ENCODE measurements around the gene MAP6D1.

MAP6D1 gene

GRCh38 chr3:183825456-183826161, at the start of gene MAP6D1:
Gene MAP6D1, minus strand, starts transcription at chr3:183825577. Its CDS starts 30 bp downstream, at chr3:183825547.
- no peak for DNase-seq (ENCODE audit: low spot score)

DNA sequence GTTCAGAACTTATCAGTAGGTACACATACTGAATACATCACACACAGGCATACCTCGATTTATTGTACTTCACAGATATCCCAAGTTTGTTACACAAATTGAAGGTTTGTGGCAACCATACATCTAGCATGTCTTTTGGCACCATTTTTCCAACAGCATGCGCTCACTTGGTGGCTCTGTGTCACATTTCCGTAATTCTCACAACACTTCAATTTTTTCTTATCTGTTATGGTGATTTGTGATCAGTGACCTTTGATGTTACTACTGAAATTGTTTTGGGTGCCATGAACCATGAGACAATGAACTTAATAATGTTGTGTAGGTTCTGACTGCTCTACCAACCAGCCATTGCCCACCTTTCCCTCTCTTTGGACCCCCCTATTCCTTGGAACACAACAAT, 48.5 kb upstream of the MAP6D1 start:
- DNase-seq (ENCODE audit: low spot score) = no peak

GRCh38 chr3:183871541-183871940, 46.2 kb upstream of the MAP6D1 start:
- no peak for DNase-seq (ENCODE audit: low spot score)

DNA sequence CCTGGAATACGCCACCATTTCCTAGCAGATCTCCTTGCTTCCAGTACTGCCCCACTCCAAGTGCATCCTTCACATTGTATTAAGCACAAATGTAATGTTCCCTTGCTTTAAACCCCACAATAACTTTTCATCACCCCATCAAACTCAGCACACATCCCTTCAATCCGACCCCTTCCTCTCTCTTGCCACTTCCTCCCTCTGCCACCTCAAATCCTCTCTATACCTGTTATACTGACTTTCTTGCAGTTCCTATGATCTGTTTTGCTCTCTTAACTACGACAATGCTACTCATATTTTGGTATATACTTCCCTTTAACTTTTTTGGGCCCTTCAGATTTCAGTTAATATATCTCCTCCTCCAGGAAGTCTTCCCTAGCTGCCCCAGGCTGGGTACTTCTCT, 45.2 kb upstream of the MAP6D1 start:
- DNase-seq (ENCODE audit: low spot score) = no peak

GRCh38 chr3:183868796-183869195, 43.4 kb upstream of the MAP6D1 start:
- no peak for DNase-seq (ENCODE audit: low spot score)

DNA sequence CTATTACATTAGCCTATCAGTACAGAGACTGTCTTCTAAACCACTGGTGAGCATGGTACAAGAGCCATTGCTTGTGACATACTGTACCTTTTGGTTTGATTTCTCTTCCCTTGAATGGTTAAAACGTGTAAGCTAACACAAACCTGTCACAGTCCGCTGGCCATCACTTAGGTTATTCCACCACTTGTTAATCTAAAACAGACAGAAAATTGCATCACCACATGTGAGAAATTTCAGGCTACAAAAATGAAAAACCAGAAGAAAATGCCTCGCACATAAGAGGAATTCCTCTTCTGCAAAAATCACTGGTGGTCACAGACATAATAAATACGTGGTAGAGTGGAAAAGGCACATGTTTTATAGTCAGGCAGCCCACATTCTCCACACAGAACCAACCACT, 37.2 kb upstream of the MAP6D1 start:
- DNase-seq (ENCODE audit: low spot score) = no peak

DNA sequence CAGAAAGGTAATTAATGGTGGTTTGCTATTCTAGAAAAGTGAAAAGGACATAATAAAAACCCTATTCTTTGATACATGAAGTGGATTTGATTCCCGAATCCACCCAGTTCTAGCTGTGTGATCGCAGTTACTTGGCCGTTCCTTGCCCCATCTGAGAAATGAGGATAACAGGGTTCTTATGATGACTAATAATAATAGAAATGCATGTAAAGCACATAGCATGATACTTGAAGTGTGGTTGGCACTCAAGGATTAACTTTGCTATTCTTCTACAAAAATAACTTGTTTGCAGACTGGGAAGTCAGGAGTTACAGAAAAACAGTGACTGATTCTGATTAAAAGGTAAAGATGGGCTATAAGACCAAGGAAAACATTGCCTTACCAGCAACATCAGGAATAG, 32.5 kb upstream of the MAP6D1 start:
- DNase-seq (ENCODE audit: low spot score) = no peak

GRCh38 chr3:183854318-183855035, 29.1 kb upstream of the MAP6D1 start:
- no peak for DNase-seq (ENCODE audit: low spot score)

GRCh38 chr3:183845608-183846288, 20.4 kb upstream of the MAP6D1 start:
- DNase-seq (ENCODE audit: low spot score) = no peak

DNA sequence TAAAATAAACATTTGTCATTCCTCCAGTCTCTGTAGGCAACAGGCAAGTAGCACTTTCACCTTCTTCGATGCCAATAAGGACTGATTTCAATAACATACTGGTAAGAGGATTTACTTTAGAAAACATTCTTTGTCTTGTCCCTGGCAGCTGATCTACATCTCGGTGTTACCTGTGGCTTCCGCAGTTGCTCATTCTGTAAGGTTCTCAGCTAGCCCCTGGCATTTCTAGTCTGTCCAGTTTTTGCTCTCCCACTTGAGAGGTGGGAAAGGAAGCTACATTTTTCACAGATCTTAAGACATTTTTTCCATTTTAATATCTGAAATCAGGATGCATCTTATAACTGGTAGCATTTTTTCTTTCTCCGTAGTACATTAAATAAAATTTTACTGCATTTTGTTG, 19.7 kb upstream of the MAP6D1 start:
- no peak for DNase-seq (ENCODE audit: low spot score)

DNA sequence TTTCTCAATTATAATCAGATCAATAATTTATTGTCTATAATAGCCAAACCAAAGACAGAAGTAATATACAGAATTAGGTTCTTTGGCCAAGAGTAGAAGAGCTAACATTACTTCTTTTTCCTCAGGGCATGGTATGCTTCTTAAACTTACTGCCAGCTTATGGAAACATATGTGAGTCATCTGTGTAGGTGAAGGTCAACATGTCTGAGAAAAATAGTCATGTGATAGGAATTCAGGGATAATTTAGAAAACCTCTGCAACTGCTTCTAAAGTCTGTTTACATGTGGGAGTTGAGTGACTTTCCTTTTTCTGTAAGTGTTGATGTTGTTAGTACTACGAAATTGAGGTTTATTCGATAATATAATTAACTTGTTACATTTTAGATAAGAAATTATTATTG, 19.2 kb upstream of the MAP6D1 start:
- DNase-seq (ENCODE audit: low spot score) = no peak

- DNase-seq (ENCODE audit: low spot score) = no peak
Measured at GRCh38 chr3:183839751-183840150, 14.4 kb upstream of the MAP6D1 start.

- DNase-seq (ENCODE audit: low spot score) = no peak
Measured at GRCh38 chr3:183837894-183838293, 12.5 kb upstream of the MAP6D1 start.

DNA sequence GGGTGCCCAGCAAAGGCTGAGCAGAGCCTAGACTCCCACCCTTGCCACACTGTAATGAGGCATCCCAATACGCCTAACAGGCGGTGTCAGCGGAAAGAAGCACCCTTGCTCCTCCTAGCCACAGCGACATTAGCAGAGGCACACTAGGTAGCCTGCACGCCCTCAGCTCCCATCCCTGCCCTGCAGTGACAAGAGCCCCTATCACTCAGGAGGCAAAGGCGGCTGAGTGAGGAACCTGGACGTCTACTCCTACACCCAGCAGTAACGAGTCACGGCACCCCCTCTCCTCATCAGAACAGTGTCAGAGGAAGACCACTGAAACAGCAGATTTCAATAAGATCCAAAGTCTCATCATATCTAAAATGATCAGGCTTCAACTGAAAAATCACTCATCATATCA, 12.0 kb upstream of the MAP6D1 start:
- DNase-seq (ENCODE audit: low spot score) = no peak

- no peak for DNase-seq (ENCODE audit: low spot score)
Measured at GRCh38 chr3:183833516-183833915, 8.1 kb upstream of the MAP6D1 start.

- no peak for DNase-seq (ENCODE audit: low spot score)
Measured at GRCh38 chr3:183830187-183830586, 4.8 kb upstream of the MAP6D1 start.

- no peak for DNase-seq (ENCODE audit: low spot score)
Measured at GRCh38 chr3:183829466-183829865, 4.1 kb upstream of the MAP6D1 start.

DNA sequence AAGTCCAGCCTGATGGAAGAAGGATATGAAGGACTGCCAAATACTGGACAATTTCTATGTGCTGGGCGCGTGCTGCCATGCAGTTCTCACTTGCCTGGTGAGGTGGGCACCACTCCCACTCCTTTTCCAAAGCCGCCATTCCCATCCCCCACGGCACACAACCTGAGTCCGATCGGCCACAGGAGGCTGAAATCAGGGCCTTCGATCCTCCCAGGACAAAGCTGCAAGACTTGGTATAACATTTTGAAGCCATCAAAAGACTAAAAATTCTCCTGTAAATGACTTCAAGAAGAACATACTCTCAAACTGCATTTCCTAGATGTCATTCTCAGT, 3.1 kb upstream of the MAP6D1 start:
- DNase-seq (ENCODE audit: low spot score) = no peak

GRCh38 chr3:183827809-183828537, 2.6 kb upstream of the MAP6D1 start:
- DNase-seq (ENCODE audit: low spot score) = no peak

- no peak for DNase-seq (ENCODE audit: low spot score)
Measured at GRCh38 chr3:183826448-183827250, 1.3 kb upstream of the MAP6D1 start.

GRCh38 chr3:183824761-183825455, 469 bp downstream of the MAP6D1 start:
- no peak for DNase-seq (ENCODE audit: low spot score)
